Activated gamma-delta T cell (primary cell): ENCODE measurements around the gene KRT8.

Experiments
- DNase-seq: peaks from one replicate; lab custom pipeline; 2025; lab: John Stamatoyannopoulos, UW

Gene KRT8

DNA sequence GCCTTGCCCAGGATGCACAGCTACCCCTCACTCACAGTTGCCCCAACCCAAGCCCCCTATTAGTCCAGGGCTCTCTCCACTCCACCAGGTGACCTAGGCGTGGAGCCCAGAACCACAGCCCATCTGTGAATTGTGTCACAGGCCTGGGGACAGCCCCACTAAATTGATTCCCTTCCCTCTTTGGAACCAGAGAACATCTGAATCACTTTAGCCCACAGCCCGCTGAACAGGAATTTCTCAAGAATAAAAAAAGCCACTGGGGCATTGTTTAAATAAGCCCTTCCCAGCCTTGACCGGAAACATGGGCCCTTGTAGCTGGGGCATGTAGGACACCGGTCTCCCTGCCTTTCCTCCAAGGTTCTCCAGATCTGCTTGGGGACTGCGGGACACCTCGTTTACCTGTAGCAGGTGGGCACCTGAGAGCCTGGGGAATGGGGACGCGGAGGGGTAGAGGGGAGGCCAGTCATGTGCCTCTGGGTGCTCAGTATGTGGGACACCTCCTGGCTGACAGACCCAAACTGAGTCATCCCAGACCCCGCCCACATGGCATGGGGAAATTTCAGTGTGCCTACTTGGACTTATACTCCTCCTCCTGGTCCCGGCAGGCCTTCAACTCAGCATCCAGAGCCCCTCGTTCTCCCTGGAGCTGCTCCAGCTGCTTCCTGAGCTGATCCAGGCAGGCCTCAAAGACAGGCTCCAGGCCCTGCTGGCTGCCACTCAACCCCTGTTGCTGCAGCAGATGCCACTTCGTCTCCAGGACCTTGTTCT is 57.4 kb downstream of the KRT8 start:
- no peak for DNase-seq
